GM11168 (cell line): ENCODE data around the gene SPAM1.
"Not testable (repeated sequence)": the region's sequence is repeated elsewhere in the genome, so short reads cannot be mapped to it uniquely, and the experiment has no call there.

Experiments used
- in situ Hi-C: fragments of 300-500 bp; cut with MboI; formaldehyde crosslinking; loops from one replicate; pipeline ENCODE4 v1.12.0; 2022; ENCODE audit warnings: low sequenced_read_pairs; ENCODE audit not compliant: unreplicated experiment

SPAM1 gene

DNA sequence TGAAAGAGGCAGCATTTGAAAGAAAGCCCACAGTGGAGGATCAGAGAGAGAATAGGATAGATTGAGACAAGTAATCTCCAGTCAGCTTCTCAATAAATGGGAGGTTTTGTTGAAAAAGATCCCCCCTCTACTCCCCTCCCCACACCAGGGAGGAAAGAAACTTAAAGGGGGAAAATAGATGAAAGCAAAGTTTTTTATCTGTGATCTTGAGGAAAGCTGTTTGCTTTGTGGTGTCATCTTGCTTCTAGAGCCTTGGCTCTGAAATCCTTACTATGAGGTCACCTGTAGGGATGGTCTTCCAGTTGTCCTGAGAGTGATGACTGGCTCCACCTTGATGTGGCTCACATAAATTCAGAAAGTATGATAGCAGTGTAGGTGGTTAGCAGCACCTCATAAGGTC, at the start of gene SPAM1:
SPAM1 (plus strand) TSS at position 301 of the 400 bp plus-strand sequence. CDS start 28,330 bp downstream, outside the sequence.
- in situ Hi-C loops, result no loop called here

DNA sequence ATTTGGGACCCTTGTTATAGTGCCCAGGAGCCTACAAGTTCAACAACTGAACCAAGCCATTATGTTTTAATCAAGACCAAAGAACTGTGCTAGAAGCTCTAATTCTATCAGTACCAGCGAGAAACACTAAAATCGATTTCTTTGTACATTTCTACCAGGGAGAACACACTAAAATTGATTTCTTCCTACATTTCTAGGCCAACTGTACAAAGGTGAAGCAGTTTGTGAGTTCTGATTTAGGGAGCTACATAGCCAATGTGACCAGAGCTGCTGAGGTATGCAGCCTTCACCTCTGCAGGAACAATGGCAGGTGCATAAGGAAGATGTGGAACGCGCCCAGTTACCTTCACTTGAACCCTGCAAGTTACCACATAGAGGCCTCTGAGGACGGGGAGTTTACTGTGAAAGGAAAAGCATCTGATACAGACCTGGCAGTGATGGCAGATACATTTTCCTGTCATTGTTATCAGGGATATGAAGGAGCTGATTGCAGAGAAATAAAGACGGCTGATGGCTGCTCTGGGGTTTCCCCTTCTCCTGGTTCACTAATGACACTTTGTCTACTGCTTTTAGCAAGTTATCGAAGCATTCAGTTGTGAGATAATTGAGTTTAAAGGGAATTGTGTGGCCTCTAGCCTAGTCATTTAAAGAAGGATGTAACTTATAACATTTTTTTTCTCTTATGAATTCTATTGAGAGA, 48.3 kb upstream of the SPAM1 start:
- in situ Hi-C loops, result no loop called here

DNA sequence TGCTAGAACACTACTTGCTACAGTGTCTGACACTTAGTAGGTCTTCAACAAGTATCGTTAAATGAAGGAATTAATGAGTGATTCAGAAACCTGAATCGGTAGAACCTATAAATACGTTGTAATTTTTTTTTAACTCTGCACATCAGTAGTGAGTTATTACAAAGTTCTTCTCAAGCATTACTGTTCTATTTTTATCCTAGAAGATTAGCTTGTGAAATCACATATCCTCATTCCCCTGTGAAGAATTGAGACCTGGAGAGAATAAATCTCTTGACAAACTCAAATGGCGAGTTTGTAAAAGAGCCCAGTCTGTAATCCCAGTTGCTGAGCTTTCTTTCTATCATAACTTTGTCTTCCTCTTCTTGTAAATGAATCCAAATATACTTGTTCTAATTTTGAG, 45.4 kb upstream of the SPAM1 start:
- in situ Hi-C loops, result no loop called here

DNA sequence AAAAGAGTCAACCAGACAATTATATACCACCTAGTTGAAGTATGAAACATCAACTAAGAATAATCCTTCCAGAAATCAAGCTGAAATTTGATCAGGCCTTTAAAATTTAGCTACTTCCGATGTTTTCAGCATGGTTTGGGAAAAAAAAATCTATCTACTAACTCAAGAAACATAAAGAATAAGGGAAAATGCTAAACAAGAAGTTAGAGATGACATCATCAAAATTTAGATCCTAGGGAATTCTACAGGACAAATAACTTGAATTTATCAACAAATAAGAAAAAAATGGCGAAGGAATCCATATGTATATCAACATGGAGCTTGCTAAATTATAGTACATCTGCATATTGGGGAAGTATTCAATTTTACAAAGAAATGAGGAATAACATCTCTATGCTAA, 43.7 kb upstream of the SPAM1 start:
- in situ Hi-C loops, result no loop called here

- in situ Hi-C loops, result no loop called here
Measured at GRCh38 chr7:123883154-123883553, 41.9 kb upstream of the SPAM1 start.

DNA sequence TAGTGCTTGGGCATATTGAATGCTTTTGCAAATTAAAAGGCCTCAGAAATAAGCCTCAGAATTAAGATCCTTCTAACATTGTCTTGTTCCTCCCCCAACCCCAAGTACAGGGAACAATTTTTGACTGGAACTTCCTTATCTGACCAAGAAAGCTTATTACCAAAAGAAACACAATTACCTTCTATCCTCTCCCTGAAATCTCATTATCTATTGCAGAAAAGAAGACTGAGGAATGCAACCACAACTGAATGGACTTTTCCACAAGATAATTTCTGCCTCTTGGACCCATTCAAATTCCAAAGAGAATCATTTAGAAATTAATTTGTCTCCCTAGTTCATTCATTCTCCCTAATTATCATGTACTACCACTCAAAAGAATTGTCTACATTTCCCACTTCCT, 36.8 kb upstream of the SPAM1 start:
- in situ Hi-C loops, result no loop called here

DNA sequence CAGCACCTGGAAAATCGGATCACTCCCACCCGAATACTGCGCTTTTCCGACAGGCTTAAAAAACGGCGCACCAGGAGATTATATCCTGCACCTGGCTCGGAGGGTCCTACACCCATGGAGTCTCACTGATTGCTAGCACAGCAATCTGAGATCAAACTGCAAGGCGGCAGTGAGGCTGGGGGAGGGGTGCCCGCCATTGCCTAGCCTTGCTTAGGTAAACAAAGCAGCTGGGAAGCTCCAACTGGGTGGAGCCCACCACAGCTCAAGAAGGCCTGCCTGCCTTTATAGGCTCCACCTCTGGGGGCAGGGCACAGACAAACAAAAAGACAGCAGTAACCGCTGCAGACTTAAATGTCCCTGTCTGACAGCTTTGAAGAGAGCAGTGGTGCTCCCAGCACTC, 30.3 kb upstream of the SPAM1 start:
- in situ Hi-C loops, result not testable (repeated sequence)

- in situ Hi-C loops, result no loop called here
Measured at GRCh38 chr7:123901101-123901500, 23.9 kb upstream of the SPAM1 start.

DNA sequence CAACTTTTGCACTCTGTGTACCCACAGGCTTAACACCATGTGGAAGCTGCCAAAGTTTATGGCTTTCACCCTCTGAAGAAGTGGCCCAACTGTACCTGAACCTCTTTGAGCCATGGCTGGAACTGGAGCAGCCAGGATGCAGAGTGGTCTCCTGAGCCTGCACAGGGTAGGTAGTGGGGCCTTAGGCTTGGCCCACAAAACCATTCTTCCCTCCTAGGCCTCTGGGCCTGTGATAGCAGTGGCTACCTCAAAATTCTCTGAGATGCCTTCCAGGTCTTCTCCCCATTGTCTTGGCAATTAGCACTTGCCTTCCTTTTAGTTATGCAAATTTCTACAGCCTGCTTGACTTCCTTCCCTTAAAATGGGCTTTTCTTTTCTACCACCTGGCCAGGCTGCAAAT, 19.3 kb upstream of the SPAM1 start:
- in situ Hi-C loops, result no loop called here

- in situ Hi-C loops, result no loop called here
Measured at GRCh38 chr7:123916240-123916724, 8.8 kb upstream of the SPAM1 start.

DNA sequence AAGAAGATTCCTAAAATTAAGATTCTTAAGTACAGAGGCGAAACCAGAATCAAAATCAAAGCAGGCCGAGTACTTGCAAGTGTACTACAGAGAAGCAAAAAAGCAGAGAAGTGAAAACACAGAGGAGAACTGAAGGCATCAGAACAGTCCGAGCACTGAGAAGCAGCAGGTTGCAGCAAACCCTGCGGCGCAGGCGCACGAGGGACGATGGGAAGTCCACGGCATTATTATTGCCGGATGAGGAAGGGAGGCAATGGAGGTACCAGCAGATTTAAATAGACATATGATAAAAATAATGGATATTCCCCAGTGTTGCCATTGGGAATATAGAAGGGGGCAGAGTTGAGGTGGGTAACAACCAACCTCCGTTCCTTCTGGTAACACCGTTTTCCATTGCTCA, 7.2 kb upstream of the SPAM1 start:
- in situ Hi-C loops, result no loop called here

DNA sequence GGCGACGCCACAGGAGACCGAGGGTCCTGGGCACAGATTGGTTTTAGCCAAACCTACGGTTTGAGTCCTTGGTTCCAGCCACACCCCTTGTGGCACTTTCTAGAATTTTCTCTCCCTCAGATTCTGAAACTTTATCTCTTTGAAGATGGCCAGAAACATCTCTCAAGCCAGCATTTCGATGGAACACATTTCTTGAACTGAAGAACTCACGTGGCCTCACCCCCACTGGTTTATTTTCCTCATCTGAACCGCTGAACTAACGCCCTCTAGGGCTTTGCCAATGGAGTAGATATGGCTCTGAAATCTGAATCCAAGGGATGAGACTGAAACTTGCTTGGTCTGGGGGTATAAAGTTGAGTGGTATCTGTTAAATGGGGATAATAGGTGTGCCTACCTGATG, 6.7 kb upstream of the SPAM1 start:
- in situ Hi-C loops, result no loop called here

DNA sequence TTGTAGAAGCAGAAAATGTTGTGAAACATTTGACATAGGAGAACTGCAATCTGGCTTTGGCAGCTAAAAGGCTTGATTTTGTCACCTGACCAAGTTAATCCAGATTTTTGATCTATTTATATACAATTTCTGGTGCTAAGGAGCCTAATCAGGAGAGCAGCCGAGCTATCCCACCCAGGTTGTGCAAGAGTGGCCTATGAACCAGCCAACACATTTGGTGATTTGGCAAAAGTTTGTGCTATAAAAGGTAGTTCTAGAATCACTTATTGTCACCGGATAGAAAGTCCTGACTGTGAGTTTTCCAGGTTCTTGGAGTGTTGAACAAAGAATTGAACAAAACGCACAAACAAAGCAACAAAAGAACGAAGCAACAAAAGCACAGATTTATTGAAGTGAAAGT, 1.4 kb upstream of the SPAM1 start:
- in situ Hi-C loops, result no loop called here

DNA sequence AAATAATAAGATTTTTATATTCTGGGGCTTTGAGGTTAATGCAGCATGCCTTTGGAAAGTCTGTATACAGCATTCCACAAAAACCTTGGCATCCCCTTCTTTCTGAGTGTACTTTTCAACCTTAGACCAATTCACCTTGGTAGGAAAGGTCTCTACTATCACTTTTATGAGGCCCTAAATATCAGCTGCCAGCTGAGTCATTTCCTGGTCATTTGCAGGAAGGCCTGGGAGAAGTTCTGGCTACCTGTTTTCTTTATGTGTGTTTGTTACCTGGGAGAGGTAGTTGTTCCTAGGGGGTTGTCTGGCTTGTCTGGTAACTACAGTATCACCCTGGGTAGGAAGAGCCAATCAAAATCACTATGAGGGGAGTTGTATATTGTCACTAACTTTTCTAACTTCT, 4.1 kb downstream of the SPAM1 start:
- in situ Hi-C loops, result no loop called here

DNA sequence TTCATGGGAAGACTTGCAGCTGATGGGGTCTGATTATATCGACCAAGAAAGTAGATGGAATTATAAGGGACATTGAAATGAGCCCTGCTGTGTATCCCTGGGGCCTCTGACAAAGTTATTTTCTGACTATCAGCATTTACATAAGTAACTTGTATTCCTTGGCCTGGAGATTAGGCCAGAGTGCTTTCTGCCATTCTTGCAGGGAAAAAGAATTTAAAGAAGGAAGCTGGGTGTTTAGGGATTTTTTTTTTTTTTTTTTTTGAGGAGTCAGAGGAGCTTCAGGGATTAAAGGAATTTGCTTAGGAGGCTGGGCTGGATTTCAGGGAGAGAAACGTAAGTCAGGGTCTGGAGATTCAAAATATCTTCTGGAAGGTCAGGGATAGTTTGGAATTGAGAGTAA, 4.6 kb downstream of the SPAM1 start:
- in situ Hi-C loops, result no loop called here

- in situ Hi-C loops, result no loop called here
Measured at GRCh38 chr7:123935436-123936381, 10.7 kb downstream of the SPAM1 start.

- in situ Hi-C loops, result no loop called here
Measured at GRCh38 chr7:123936388-123936787, 11.3 kb downstream of the SPAM1 start.

- in situ Hi-C loops, result no loop called here
Measured at GRCh38 chr7:123939784-123940183, 14.7 kb downstream of the SPAM1 start.

GRCh38 chr7:123941391-123942180, 16.5 kb downstream of the SPAM1 start:
- in situ Hi-C loops, result no loop called here

GRCh38 chr7:123944395-123944794, 19.4 kb downstream of the SPAM1 start:
- in situ Hi-C loops, result no loop called here

DNA sequence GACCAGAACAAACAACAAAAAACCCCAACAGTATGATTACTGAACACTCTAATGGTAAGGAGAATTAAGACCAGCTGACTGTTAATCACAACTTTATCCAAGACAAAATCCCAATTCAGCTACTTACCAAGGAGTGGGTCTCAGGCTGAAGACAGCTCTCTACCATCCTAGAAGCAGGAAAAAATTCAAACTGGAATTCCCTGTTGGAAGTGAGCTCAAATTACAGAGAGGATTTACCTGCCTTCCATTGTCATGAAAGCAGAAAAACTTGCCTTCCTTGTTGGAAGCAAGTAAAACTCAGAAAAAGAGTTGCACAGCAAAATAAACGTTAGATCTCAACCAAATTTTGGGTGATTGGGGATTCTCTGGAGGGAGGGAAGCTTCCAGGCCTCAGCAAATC, 20.9 kb downstream of the SPAM1 start:
- in situ Hi-C loops, result no loop called here
